ENCODE data around the gene FARS2.

FARS2 gene

GRCh38 chr6:5723841-5724691, 462.8 kb downstream of the FARS2 start:
- DNase-seq (no peak), ATAC-seq (ENCODE audit: insufficient read depth, low read depth) (no peak)
- no peak overlapping the region for H3K9ac ChIP-seq (ENCODE audit: low read depth, low read length)
- no peak overlapping the region for H2AFZ ChIP-seq (ENCODE audit: low read depth, low read length)
- TF ChIP-seq EZH2 (IDR thresholded peaks at IDR 0.05; ENCODE audit: borderline replicate concordance, low read depth, low read length, severe bottlenecking) = no peak
- no peak for TF ChIP-seq CTCF (IDR thresholded peaks at IDR 0.05; ENCODE audit: borderline replicate concordance, extremely low read depth, low read length, poor library complexity, severe bottlenecking)
- H3K27me3 ChIP-seq (ENCODE audit: insufficient read depth, low read length, poor library complexity) = no peaks in the 10 kb centered on the region
- peaks cover under 1% of the 10 kb centered on the region; the same call in 1 of the 2 replicates for H4K20me1 ChIP-seq (ENCODE audit: insufficient read depth, low read length)
- no peak overlapping the region for H3K4me3 ChIP-seq (ENCODE audit: low read depth in 1 of 2, low read length in 2 of 2)
- no peak overlapping the region for H3K4me2 ChIP-seq (ENCODE audit: insufficient read depth, low read length)
- H3K79me2 ChIP-seq (ENCODE audit: insufficient read depth, low read length) = no peaks in the 10 kb centered on the region
- H3K36me3 ChIP-seq (ENCODE audit: insufficient read depth, low read length) = no peaks in the 10 kb centered on the region
- H3K27ac ChIP-seq (ENCODE audit: low read length) = no peak overlapping the region
- H3K9me3 ChIP-seq (ENCODE audit: insufficient read depth, low read length, severe bottlenecking) = no peaks in the 10 kb centered on the region
- H3K4me1 ChIP-seq (ENCODE audit: insufficient read depth, low read length) = no peaks in the 10 kb centered on the region

- H3K4me1 ChIP-seq (ENCODE audit: insufficient read depth, low read length) = no peaks in the 10 kb centered on the region
- TF ChIP-seq CTCF (IDR thresholded peaks at IDR 0.05; ENCODE audit: borderline replicate concordance, extremely low read depth, low read length, poor library complexity, severe bottlenecking) = no peak
- TF ChIP-seq EZH2 (IDR thresholded peaks at IDR 0.05; ENCODE audit: borderline replicate concordance, low read depth, low read length, severe bottlenecking) = no peak
- no peak overlapping the region for H3K27ac ChIP-seq (ENCODE audit: low read length)
- no peak overlapping the region for H3K4me3 ChIP-seq (ENCODE audit: low read depth in 1 of 2, low read length in 2 of 2)
- no peak overlapping the region for H3K4me2 ChIP-seq (ENCODE audit: insufficient read depth, low read length)
- peaks cover 3% of the 10 kb centered on the region; the same call in 1 of the 2 replicates for H4K20me1 ChIP-seq (ENCODE audit: insufficient read depth, low read length)
- no peak overlapping the region for H3K9ac ChIP-seq (ENCODE audit: low read depth, low read length)
- H3K9me3 ChIP-seq (ENCODE audit: insufficient read depth, low read length, severe bottlenecking) = no peaks in the 10 kb centered on the region
- no peaks in the 10 kb centered on the region for H3K36me3 ChIP-seq (ENCODE audit: insufficient read depth, low read length)
- ATAC-seq (ENCODE audit: insufficient read depth, low read depth) (no peak), DNase-seq (no peak)
- H3K79me2 ChIP-seq (ENCODE audit: insufficient read depth, low read length) = no peaks in the 10 kb centered on the region
- no peaks in the 10 kb centered on the region for H3K27me3 ChIP-seq (ENCODE audit: insufficient read depth, low read length, poor library complexity)
- no peak overlapping the region for H2AFZ ChIP-seq (ENCODE audit: low read depth, low read length)
Observed at GRCh38 chr6:5724911-5725310, 463.6 kb downstream of the FARS2 start.

- no peak for TF ChIP-seq EZH2 (IDR thresholded peaks at IDR 0.05; ENCODE audit: borderline replicate concordance, low read depth, low read length, severe bottlenecking)
- TF ChIP-seq CTCF (IDR thresholded peaks at IDR 0.05; ENCODE audit: borderline replicate concordance, extremely low read depth, low read length, poor library complexity, severe bottlenecking) = no peak
- Histone ChIP-seq H3K9me3 (ENCODE audit: insufficient read depth, low read length, severe bottlenecking) (no peaks in the 10 kb centered on the region), H2AFZ (ENCODE audit: low read depth, low read length) (no peak overlapping the region), H3K4me3 (ENCODE audit: low read depth in 1 of 2, low read length in 2 of 2) (no peak overlapping the region), H3K4me2 (ENCODE audit: insufficient read depth, low read length) (no peak overlapping the region), H3K9ac (ENCODE audit: low read depth, low read length) (no peak overlapping the region), H3K36me3 (ENCODE audit: insufficient read depth, low read length) (no peaks in the 10 kb centered on the region), H3K79me2 (ENCODE audit: insufficient read depth, low read length) (no peaks in the 10 kb centered on the region), H3K27me3 (ENCODE audit: insufficient read depth, low read length, poor library complexity) (no peaks in the 10 kb centered on the region), H4K20me1 (ENCODE audit: insufficient read depth, low read length) (peaks cover 3% of the 10 kb centered on the region; the same call in 1 of the 2 replicates), H3K4me1 (ENCODE audit: insufficient read depth, low read length) (no peaks in the 10 kb centered on the region), H3K27ac (ENCODE audit: low read length) (no peak overlapping the region)
- ATAC-seq (ENCODE audit: insufficient read depth, low read depth) = no peak
- DNase-seq = no peak
Observed at GRCh38 chr6:5726976-5727718, 465.8 kb downstream of the FARS2 start.
